Neural cell (in vitro differentiated cells): Measurements from ENCODE around the gene ITPR3. TPM values are rescaled to one million over a fixed set of nuclear protein-coding genes. Genes with fewer than 3 reads are reported as not detected.

Experiments used
- H2AFZ ChIP-seq: fragments of 200-600, 300-800 bp; sonication (generic), shearing (Covaris generic); 2 replicates; pipeline ENCODE4 v1.6.0; 2014; ENCODE audit warnings: low read depth, mild to moderate bottlenecking, antibody characterized with exemption, low read length, moderate library complexity
- H3F3A ChIP-seq: fragments of 200-600 bp; shearing (Covaris generic); 2 replicates; pipeline ENCODE4 v1.6.1; 2016; ENCODE audit warnings: mild to moderate bottlenecking, moderate library complexity, mixed read lengths, antibody characterized with exemption, low read length; ENCODE audit not compliant: insufficient read depth, poor library complexity, severe bottlenecking
- H3K27ac ChIP-seq: fragments of 200-600, 300-800 bp; sonication (generic), shearing (Covaris generic); 2 replicates; pipeline ENCODE4 v1.5.1; 2014; ENCODE audit warnings: mild to moderate bottlenecking, low read length, moderate library complexity
- H3K27me3 ChIP-seq: fragments of 300-800, 200-600 bp; sonication (generic), shearing (Covaris generic); 2 replicates; pipeline ENCODE4 v1.6.0; 2014; ENCODE audit warnings: mild to moderate bottlenecking, low read depth, low read length, moderate library complexity; ENCODE audit not compliant: insufficient read depth
- H3K36me3 ChIP-seq: fragments of 300-800, 200-600 bp; sonication (generic), shearing (Covaris generic); 2 replicates; pipeline ENCODE4 v1.5.1; 2014; ENCODE audit warnings: mild to moderate bottlenecking, antibody characterized with exemption, low read length, moderate library complexity; ENCODE audit not compliant: insufficient read depth
- H3K4me2 ChIP-seq: fragments of 300-800, 200-600 bp; sonication (generic), shearing (Covaris generic); 2 replicates; pipeline ENCODE4 v1.6.0; 2014; ENCODE audit warnings: mild to moderate bottlenecking, low read length
- H3K4me3 ChIP-seq: fragments of 300-800, 200-600 bp; sonication (generic), shearing (Covaris generic); 2 replicates; pipeline ENCODE4 v1.5.1; 2014; ENCODE audit warnings: mild to moderate bottlenecking, low read length, moderate library complexity
- H3K79me2 ChIP-seq: fragments of 200-600 bp; shearing (Covaris generic); replicated peaks from 2 replicates; pipeline ENCODE4 v1.6.0; 2014; ENCODE audit warnings: mild to moderate bottlenecking, low read length, moderate library complexity; ENCODE audit not compliant: insufficient read depth
- H3K9ac ChIP-seq: fragments of 300-800, 200-600 bp; sonication (generic), shearing (Covaris generic); 2 replicates; pipeline ENCODE4 v1.6.1; 2016; ENCODE audit warnings: mild to moderate bottlenecking, low read length, mixed read lengths
- H3K9me2 ChIP-seq: fragments of 200-600 bp; shearing (Covaris generic); 2 replicates; pipeline ENCODE4 v1.6.1; 2016; ENCODE audit warnings: mild to moderate bottlenecking, low read length, mixed read lengths; ENCODE audit not compliant: insufficient read depth
- H3K9me3 ChIP-seq: fragments of 200-600, 300-800 bp; sonication (generic), shearing (Covaris generic); 2 replicates; pipeline ENCODE4 v1.6.1; 2016; ENCODE audit warnings: mild to moderate bottlenecking, mixed run types, low read length, moderate library complexity, mixed read lengths
- H4K20me1 ChIP-seq: fragments of 200-600 bp; shearing (Covaris generic); 2 replicates; pipeline ENCODE4 v1.6.1; 2016; ENCODE audit warnings: mild to moderate bottlenecking, mixed run types; ENCODE audit not compliant: insufficient read depth
- CTCF ChIP-seq: fragments of 450-650 bp; IDR thresholded peaks from 2 replicates; pipeline ENCODE4 v1.5.1; 2014; ENCODE audit warnings: antibody characterized with exemption, mild to moderate bottlenecking, moderate library complexity; ENCODE audit not compliant: poor library complexity, severe bottlenecking
- EP300 ChIP-seq: fragments of 450-650 bp; conservative IDR thresholded peaks from 2 replicates; pipeline ENCODE4 v1.6.1; 2014; ENCODE audit warnings: antibody characterized with exemption, mild to moderate bottlenecking, moderate library complexity; ENCODE audit not compliant: poor library complexity, severe bottlenecking
- EZH2 ChIP-seq: fragments of 200-600, 300-800 bp; shearing (Covaris generic), sonication (generic); IDR thresholded peaks from 2 replicates; pipeline ENCODE4 v1.6.1; 2014; ENCODE audit warnings: antibody characterized with exemption, low read length, borderline replicate concordance, mild to moderate bottlenecking; ENCODE audit not compliant: insufficient read depth, poor library complexity, severe bottlenecking
- MXI1 ChIP-seq: fragments of 450-650 bp; conservative IDR thresholded peaks from 2 replicates; pipeline ENCODE4 v1.6.1; 2014; ENCODE audit warnings: antibody characterized with exemption, mild to moderate bottlenecking; ENCODE audit not compliant: poor library complexity, severe bottlenecking
- POLR2AphosphoS5 ChIP-seq: IDR thresholded peaks from 2 replicates; pipeline ENCODE4 v1.6.1; 2012
- RAD21 ChIP-seq: fragments of 450-650 bp; conservative IDR thresholded peaks from 2 replicates; pipeline ENCODE4 v1.6.1; 2014; ENCODE audit warnings: antibody characterized with exemption, mild to moderate bottlenecking, moderate library complexity
- REST ChIP-seq: IDR thresholded peaks from 2 replicates; pipeline ENCODE4 v1.6.1; 2012; ENCODE audit warnings: borderline replicate concordance
- SMC3 ChIP-seq: fragments of 450-650 bp; conservative IDR thresholded peaks from 2 replicates; pipeline ENCODE4 v1.6.1; 2014; ENCODE audit warnings: antibody characterized with exemption, mild to moderate bottlenecking, moderate library complexity; ENCODE audit not compliant: poor library complexity
- TAF1 ChIP-seq: IDR thresholded peaks from 2 replicates; pipeline ENCODE4 v1.6.1; 2012; ENCODE audit warnings: low read depth
- polyA plus RNA-seq: library from polyadenylated mRNA; depleted of rRNA; stranded (reverse); fragments of >200 nt; gene quantifications from 2 replicates; pipeline ENCODE4 v1.2.3, GENCODE V29; 2014

ITPR3 gene
- polyA plus RNA-seq, 1 donor from 2014 or later: 0.11 TPM

DNA sequence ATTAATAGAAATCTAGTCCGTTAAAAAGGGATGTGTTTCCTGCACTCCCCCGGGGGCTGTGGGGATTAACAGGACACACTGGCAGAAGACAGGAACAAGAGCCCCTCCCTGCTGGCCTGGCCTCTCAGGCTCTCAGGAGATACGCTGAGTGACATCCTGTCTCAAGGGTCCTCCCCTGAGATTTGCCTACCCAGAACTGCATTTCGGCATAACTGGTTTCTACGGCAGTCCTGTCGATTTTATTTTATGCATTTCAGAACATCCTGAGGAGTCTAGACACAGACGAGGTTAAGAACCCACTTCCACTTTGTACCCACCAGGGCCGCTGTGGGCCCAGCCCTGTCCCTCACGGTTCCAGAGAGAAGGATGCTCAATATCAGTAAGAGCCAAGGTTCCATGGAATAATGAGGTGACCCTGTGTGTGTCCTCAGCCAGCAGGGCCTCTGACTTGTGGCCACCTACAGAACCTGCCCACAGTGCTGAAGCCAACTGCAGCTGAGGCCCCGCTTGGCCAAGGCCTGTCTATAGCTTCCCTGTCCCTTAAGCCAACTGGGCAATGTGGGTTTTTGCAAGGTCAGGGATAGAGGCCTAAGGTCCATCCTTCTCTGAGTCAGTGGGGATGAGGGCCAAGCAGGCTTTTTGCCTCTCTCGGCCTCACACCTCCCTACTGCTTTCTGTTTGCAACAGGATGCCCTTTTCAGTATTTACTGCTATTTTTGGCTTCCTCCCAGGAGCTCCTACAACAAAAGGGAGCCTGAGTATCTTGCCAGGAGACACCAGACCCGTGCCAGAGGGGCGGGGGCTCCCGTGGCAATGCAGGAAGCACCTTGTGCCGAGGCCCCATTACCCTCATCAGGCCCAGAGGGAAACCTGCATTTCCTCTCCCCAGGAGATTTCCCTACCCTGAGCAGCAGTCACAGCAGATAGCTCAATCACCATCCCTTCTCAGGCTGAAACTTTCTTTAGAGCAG is 75.7 kb downstream of the ITPR3 start:
- Histone ChIP-seq H3K4me3 (no peak overlapping the region), H3K27me3 (no peaks in the 10 kb centered on the region), H3K9me2 (no peaks in the 10 kb centered on the region), H2AFZ (no peak overlapping the region), H3K27ac (no peak overlapping the region), H3K79me2 (no peaks in the 10 kb centered on the region), H3K9ac (no peak overlapping the region), H4K20me1 (no peaks in the 10 kb centered on the region), H3K4me2 (no peak overlapping the region), H3F3A (no peaks in the 10 kb centered on the region), H3K36me3 (no peaks in the 10 kb centered on the region), H3K9me3 (no peaks in the 10 kb centered on the region)
- TF ChIP-seq CTCF (no peak), TAF1 (no peak), RAD21 (no peak)

- Histone ChIP-seq H2AFZ (no peak overlapping the region), H3K4me3 (no peak overlapping the region), H3K27ac (no peak overlapping the region), H3F3A (no peaks in the 10 kb centered on the region), H3K36me3 (no peaks in the 10 kb centered on the region), H3K4me2 (no peak overlapping the region), H3K9me3 (no peaks in the 10 kb centered on the region), H4K20me1 (no peaks in the 10 kb centered on the region), H3K79me2 (no peaks in the 10 kb centered on the region), H3K9ac (no peak overlapping the region), H3K9me2 (no peaks in the 10 kb centered on the region), H3K27me3 (no peaks in the 10 kb centered on the region)
- TF ChIP-seq TAF1: no peak
- TF ChIP-seq RAD21: no peak
- no peak for TF ChIP-seq EZH2
- no peak for TF ChIP-seq CTCF
- no peak for TF ChIP-seq REST
- TF ChIP-seq EP300: no peak
- TF ChIP-seq POLR2AphosphoS5: no peak
- no peak for TF ChIP-seq SMC3
- TF ChIP-seq MXI1: no peak
Observed at GRCh38 chr6:33697845-33698244, 76.7 kb downstream of the ITPR3 start.
